ENCODE data around the gene ZNF718. TPM values are rescaled to one million over a fixed set of nuclear protein-coding genes. Genes with fewer than 3 reads are reported as not detected.

Gene ZNF718
- polyA plus RNA-seq, 3 donors: 1.9 to 2.8 (median 2.7) TPM

GRCh38 chr4:107083-107443, 17.2 kb upstream of the ZNF718 start:
- peaks cover 30 to 41% (median 36%) of the 10 kb centered on the region in 3 donors for H3K27me3 Mint-ChIP-seq (ENCODE audit: low read depth in 3 of 3)
- no peak for TF ChIP-seq CTCF (IDR thresholded peaks at IDR 0.05)
- no peak for DNase-seq
- peaks cover 57 to 92% (median 81%) of the 10 kb centered on the region in 7 donors for H3K9me3 Mint-ChIP-seq
- Histone ChIP-seq H3K4me2 (replicated peaks; ENCODE audit: extremely low read depth, low read length, poor library complexity, severe bottlenecking) (peak overlapping the region; percentile 4), H3K9ac (ENCODE audit: insufficient read depth, low read length, poor library complexity, severe bottlenecking) (no peak overlapping the region), H2AFZ (ENCODE audit: insufficient read depth, low read depth, low read length, poor library complexity, severe bottlenecking) (no peak overlapping the region), H3K4me3 (replicated peaks in 1 of 3; ENCODE audit: low read depth in 2 of 3, low read length in 3 of 3) (no peak overlapping the region), H3K79me2 (ENCODE audit: insufficient read depth, low read length) (no peaks in the 10 kb centered on the region), H3K27ac (ENCODE audit: low read depth in 1 of 2, low read length in 2 of 2) (no peak overlapping the region), H4K20me1 (ENCODE audit: insufficient read depth, low read length) (no peaks in the 10 kb centered on the region), H3K4me1 (ENCODE audit: control insufficient read depth in 1 of 2, insufficient read depth in 2 of 2, low read length in 2 of 2) (no peaks in the 10 kb centered on the region), H3K27me3 (ENCODE audit: control insufficient read depth in 2 of 2, insufficient read depth in 2 of 2, low read length in 2 of 2) (peaks cover 32 to 35% of the 10 kb centered on the region in 2 donors), H3K36me3 (replicated peaks in 1 of 2; ENCODE audit: control insufficient read depth in 1 of 2, insufficient read depth in 2 of 2, low read length in 2 of 2) (no peaks in the 10 kb centered on the region), H3K9me3 (replicated peaks in 1 of 2; ENCODE audit: control insufficient read depth in 1 of 2, insufficient read depth in 1 of 2, low read length in 2 of 2) (peaks cover 76 to 100% of the 10 kb centered on the region in 2 donors)
- 20% methylated on average over 31 of the region's 33 CpGs for WGBS (ENCODE audit: insufficient coverage)
- peak overlapping the region in 1 of 2 donors; percentile 70 for H3K4me3 Mint-ChIP-seq
- H3K36me3 Mint-ChIP-seq: peaks cover 11 to 19% of the 10 kb centered on the region in 2 donors
- intact Hi-C loops (cut with micrococcal nuclease): no loop called here
- H3K27ac Mint-ChIP-seq: no peak overlapping the region
- peaks cover 3% of the 10 kb centered on the region for H3K4me1 Mint-ChIP-seq

GRCh38 chr4:107444-108429, 16.6 kb upstream of the ZNF718 start:
- H3K4me1 ChIP-seq (ENCODE audit: control insufficient read depth in 1 of 2, insufficient read depth in 2 of 2, low read length in 2 of 2): no peaks in the 10 kb centered on the region
- H3K79me2 ChIP-seq (ENCODE audit: insufficient read depth, low read length): no peaks in the 10 kb centered on the region
- no peak overlapping the region for H3K9ac ChIP-seq (ENCODE audit: insufficient read depth, low read length, poor library complexity, severe bottlenecking)
- Mint-ChIP-seq H3K27me3 (ENCODE audit: low read depth in 3 of 3) (peaks cover 30 to 39% (median 36%) of the 10 kb centered on the region in 3 donors), H3K9me3 (peaks cover 58 to 92% (median 82%) of the 10 kb centered on the region in 7 donors), H3K27ac (no peak overlapping the region), H3K36me3 (peaks cover 11 to 19% of the 10 kb centered on the region in 2 donors), H3K4me3 (peak overlapping the region in 1 of 2 donors; percentile 85), H3K4me1 (peaks cover 3% of the 10 kb centered on the region)
- H3K4me2 ChIP-seq (replicated peaks; ENCODE audit: extremely low read depth, low read length, poor library complexity, severe bottlenecking): peak overlapping the region; percentile 4
- H3K36me3 ChIP-seq (replicated peaks in 1 of 2; ENCODE audit: control insufficient read depth in 1 of 2, insufficient read depth in 2 of 2, low read length in 2 of 2): no peaks in the 10 kb centered on the region
- no peak overlapping the region for H2AFZ ChIP-seq (ENCODE audit: insufficient read depth, low read depth, low read length, poor library complexity, severe bottlenecking)
- no peak for DNase-seq
- no peaks in the 10 kb centered on the region for H4K20me1 ChIP-seq (ENCODE audit: insufficient read depth, low read length)
- 13% methylated on average over 89 of the region's 91 CpGs for WGBS (ENCODE audit: insufficient coverage)
- H3K27ac ChIP-seq (ENCODE audit: low read depth in 1 of 2, low read length in 2 of 2): no peak overlapping the region
- no peak for TF ChIP-seq CTCF (IDR thresholded peaks at IDR 0.05)
- peaks cover 77 to 100% of the 10 kb centered on the region in 2 donors for H3K9me3 ChIP-seq (replicated peaks in 1 of 2; ENCODE audit: control insufficient read depth in 1 of 2, insufficient read depth in 1 of 2, low read length in 2 of 2)
- peaks cover 32 to 35% of the 10 kb centered on the region in 2 donors for H3K27me3 ChIP-seq (ENCODE audit: control insufficient read depth in 2 of 2, insufficient read depth in 2 of 2, low read length in 2 of 2)
- intact Hi-C loops (cut with micrococcal nuclease): no loop called here
- peak overlapping the region in 1 of 3 experiments; percentile 17 for H3K4me3 ChIP-seq (replicated peaks in 1 of 3; ENCODE audit: low read depth in 2 of 3, low read length in 3 of 3)
